GM21526 (cell line): ENCODE measurements around the gene ZNF772.
A peak's percentile ranks its signal among the peaks of the same experiment; 100 is the strongest.

ENCODE experiments used
- ATAC-seq: cut with Tn5 transposase; IDR thresholded peaks from one replicate; pipeline ENCODE4 v1.9.1; 2021; ENCODE audit warnings: moderate library complexity; ENCODE audit not compliant: unreplicated experiment, low FRiP score

Gene ZNF772

DNA sequence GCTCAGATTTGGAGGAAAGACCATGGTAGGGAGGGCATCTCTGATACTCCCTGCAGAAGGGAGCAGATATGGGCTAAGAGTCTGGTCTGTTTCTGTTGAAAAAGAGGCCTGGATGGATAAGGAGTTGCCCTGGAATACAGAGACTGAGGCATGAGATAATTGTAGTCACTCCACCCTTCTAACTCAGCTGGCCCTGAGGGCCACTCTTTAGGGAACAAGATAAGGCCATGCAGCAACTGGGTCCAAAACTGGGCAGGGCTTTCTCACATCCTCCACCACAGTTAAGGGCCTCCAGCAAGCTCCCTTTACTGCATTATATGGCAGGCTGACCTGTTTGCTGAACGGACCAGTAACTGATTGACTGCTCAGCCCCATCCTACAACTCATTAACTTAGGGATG lies 40.9 kb downstream of the ZNF772 start:
- ATAC-seq, result no peak

DNA sequence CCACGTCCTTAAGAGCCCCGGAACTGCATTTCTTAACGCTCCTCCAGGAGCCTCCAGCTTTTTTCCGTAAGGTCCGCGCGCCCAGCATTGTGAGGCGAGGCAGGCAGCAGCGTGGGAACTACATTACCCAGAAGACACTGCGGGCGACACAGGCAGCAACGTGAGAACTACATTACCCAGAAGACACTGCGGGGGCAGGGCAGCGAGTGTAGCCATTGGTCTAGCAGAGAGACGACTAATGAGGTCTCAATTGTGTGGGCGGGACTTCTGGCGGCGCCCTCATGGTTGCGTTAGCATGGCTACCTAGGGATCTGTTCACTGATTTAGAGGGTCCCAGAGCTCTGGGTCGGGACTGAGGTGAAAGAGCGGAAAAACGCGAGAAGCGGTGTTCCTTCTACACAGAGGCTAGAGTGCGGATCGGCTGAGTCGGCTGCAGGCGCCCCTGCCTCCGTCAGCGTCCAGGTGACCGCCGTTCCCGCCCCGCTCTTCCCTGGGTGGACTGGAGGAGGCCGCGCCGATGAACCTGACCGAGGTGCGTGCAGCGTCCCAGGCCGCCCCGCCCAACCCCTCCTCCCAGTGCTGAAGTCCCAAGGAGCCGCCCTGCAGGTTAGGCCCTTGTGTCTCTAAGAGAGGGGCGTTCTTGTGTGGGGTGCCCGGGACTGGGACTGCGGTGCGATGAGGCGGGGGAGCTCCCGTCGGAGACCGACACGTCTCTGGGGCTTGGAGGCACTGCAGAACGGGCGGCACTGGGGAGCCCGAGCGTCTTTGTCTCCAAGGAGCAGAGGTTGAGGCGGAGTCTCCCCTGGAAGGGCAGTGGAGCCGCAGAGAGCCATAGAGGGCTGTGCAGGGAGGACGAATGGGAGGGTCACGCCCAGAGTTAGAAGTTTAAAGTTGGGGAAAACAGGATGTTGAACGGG lies 42.0 kb downstream of the ZNF772 start, which contains the start of gene ZNF749:
ZNF749 (plus strand) TSS at position 264 of the 917 bp plus-strand sequence; CDS start at position 518, 254 bp downstream.
- peak; percentile 92 for ATAC-seq

DNA sequence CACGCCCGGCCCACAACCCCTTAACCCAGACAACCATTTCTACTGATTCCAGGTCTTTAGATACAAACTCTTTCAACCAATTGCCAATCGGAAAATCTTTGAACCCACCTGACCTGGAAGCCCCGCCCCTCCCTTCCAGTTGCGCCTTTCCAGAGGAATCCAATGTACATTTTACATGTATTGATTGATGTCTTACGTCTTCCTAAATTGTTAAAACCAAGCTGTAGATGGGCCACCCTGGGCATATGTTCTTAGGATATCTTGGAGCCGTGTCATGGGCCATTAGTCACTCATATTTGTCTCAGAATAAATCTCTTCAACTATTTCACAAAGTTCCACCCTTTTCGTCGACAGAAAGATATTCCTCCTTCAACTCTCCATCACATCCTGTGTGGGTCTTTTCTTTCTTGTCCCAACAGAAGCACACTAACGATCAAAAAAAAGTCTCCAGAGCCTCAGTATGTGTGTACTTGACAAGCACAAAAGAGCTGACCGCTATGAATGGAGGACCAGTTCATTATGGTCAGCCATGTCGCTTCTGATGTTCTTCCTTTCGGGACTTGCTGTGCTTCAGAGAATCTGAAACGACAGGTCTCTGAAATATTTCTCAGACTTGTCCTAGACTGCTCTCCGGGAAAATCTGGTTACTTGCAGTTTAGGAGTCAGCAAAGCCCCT lies 42.8 kb downstream of the ZNF772 start:
- peak; percentile 3 for ATAC-seq

GRCh38 chr19:57421037-57421436 lies 56.3 kb downstream of the ZNF772 start:
- no peak for ATAC-seq

DNA sequence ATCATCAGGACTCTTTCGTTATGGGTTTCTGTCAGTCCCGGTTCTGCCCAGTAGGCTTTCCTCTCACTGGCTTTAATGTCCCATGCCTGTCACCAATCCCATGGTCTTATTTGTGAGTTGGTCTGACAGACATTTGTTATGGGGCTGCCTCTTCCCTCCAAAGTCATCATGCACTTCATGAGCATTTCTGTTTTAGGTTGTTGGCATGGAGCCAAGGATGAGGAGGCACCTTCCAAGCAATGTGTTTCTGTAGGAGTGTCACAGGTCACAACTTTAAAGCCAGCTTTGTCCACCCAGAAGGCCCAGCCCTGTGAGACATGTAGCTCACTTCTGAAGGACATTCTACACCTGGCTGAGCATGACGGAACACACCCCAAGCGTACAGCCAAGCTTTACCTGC lies 57.9 kb downstream of the ZNF772 start:
- ATAC-seq, result no peak
